Measurements from ENCODE around the gene RTCA.

RTCA gene

GRCh38 chr1:100240631-100241030 is 25.4 kb upstream of the RTCA start:
- no peak for ATAC-seq
- TF ChIP-seq BACH2 (CRISPR knock-in tag; IDR thresholded peaks at IDR 0.05; ENCODE audit: borderline replicate concordance) (no peak), ZNF8 (CRISPR knock-in tag; IDR thresholded peaks at IDR 0.05) (no peak), SNAI2 (CRISPR knock-in tag; IDR thresholded peaks at IDR 0.05) (no peak), ARNTL (CRISPR knock-in tag; IDR thresholded peaks at IDR 0.05; ENCODE audit: borderline replicate concordance, low read depth) (no peak), CSRNP3 (CRISPR knock-in tag; IDR thresholded peaks at IDR 0.05) (no peak), ESRRG (CRISPR knock-in tag; IDR thresholded peaks at IDR 0.05) (no peak), TSHZ2 (CRISPR knock-in tag; IDR thresholded peaks at IDR 0.05) (no peak), PATZ1 (CRISPR knock-in tag; IDR thresholded peaks at IDR 0.05; ENCODE audit: borderline replicate concordance) (no peak), OSR1 (CRISPR knock-in tag; IDR thresholded peaks at IDR 0.05) (no peak), ZC3H10 (CRISPR knock-in tag; IDR thresholded peaks at IDR 0.05) (no peak), ZFP30 (CRISPR knock-in tag; IDR thresholded peaks at IDR 0.05) (no peak), CREB5 (CRISPR knock-in tag; IDR thresholded peaks at IDR 0.05; ENCODE audit: low read depth) (no peak), ISL1 (CRISPR knock-in tag; IDR thresholded peaks at IDR 0.05) (no peak), ZFP3 (CRISPR knock-in tag; IDR thresholded peaks at IDR 0.05) (no peak), GLIS3 (CRISPR knock-in tag; IDR thresholded peaks at IDR 0.05) (no peak), POU6F1 (CRISPR knock-in tag; IDR thresholded peaks at IDR 0.05; ENCODE audit: borderline replicate concordance, low read depth) (no peak), ZNF70 (CRISPR knock-in tag; IDR thresholded peaks at IDR 0.05) (no peak), CSDC2 (CRISPR knock-in tag; IDR thresholded peaks at IDR 0.05) (no peak)

GRCh38 chr1:100246738-100247137 is 19.3 kb upstream of the RTCA start:
- no peak for TF ChIP-seq ISL1 (CRISPR knock-in tag; IDR thresholded peaks at IDR 0.05)
- no peak for TF ChIP-seq TCF4 (CRISPR knock-in tag; IDR thresholded peaks at IDR 0.05; ENCODE audit: borderline replicate concordance)
- TF ChIP-seq ZFP30 (CRISPR knock-in tag; IDR thresholded peaks at IDR 0.05), result no peak
- no peak for TF ChIP-seq ZC3H10 (CRISPR knock-in tag; IDR thresholded peaks at IDR 0.05)
- no peak for TF ChIP-seq SNAI2 (CRISPR knock-in tag; IDR thresholded peaks at IDR 0.05)
- no peak for TF ChIP-seq PATZ1 (CRISPR knock-in tag; IDR thresholded peaks at IDR 0.05; ENCODE audit: borderline replicate concordance)
- TF ChIP-seq ZNF565 (CRISPR knock-in tag; conservative IDR thresholded peaks at IDR 0.05; ENCODE audit: low read depth), result no peak
- no peak for TF ChIP-seq ZNF70 (CRISPR knock-in tag; IDR thresholded peaks at IDR 0.05)
- no peak for TF ChIP-seq ZNF8 (CRISPR knock-in tag; IDR thresholded peaks at IDR 0.05)
- no peak for TF ChIP-seq OSR1 (CRISPR knock-in tag; IDR thresholded peaks at IDR 0.05)
- ATAC-seq, result no peak

Measured in SK-N-SH treated with all-trans-retinoic acid at 6 μM for 48 hours (cell line).